IMR-90 (cell line): ENCODE results near the gene IQCM. TPM values are rescaled to one million over a fixed set of nuclear protein-coding genes. Genes with fewer than 3 reads are reported as not detected.

ENCODE experiments used
- ATAC-seq: fragments of 200-7000 bp; cut with Tn5 transposase; 2 replicates; pipeline ENCODE4 v1.9.1; 2020; ENCODE audit warnings: low read depth, mild to moderate bottlenecking, moderate library complexity
- BruUV-seq: library from RNA; stranded (reverse); fragments of 400-500 nt; replicated peaks from 2 replicates; lab custom pipeline; 2021; lab: Mats Ljungman, UMichigan
- CTCF ChIA-PET: fragments of 300-600 bp; formaldehyde crosslinking; extraction: SDS; loops from one replicate; lab custom pipeline; 2021; ENCODE audit warnings: antibody characterized with exemption; lab: Yijun Ruan, JAX
- POLR2A ChIA-PET: fragments of 300-600 bp; sonication (Branson Sonifier 250); formaldehyde crosslinking; loops from one replicate; lab custom pipeline; 2022; ENCODE audit warnings: antibody characterized with exemption; ENCODE audit not compliant: unreplicated experiment; lab: Charles Lee
- DNase-seq: peaks from one replicate; pipeline ENCODE4 v3.0.0; 2013
- H2AFZ ChIP-seq: replicated peaks from 2 replicates; pipeline ENCODE3; 2013; ENCODE audit warnings: low read length, mild to moderate bottlenecking; ENCODE audit not compliant: poor library complexity
- H2AK5ac ChIP-seq: 2 replicates; pipeline ENCODE4 v1.6.1; 2013; ENCODE audit warnings: low read depth, low read length, inconsistent platforms
- H2AK9ac ChIP-seq: replicated peaks from 2 replicates; pipeline ENCODE3; 2013; ENCODE audit warnings: mild to moderate bottlenecking, low read depth, low read length, moderate library complexity; ENCODE audit not compliant: poor library complexity
- H2BK120ac ChIP-seq: 2 replicates; pipeline ENCODE4 v1.6.1; 2013; ENCODE audit warnings: low read depth, low read length, inconsistent platforms
- H2BK15ac ChIP-seq: 3 replicates; pipeline ENCODE4 v1.6.1; 2013; ENCODE audit warnings: low read depth, low read length, inconsistent platforms
- H2BK20ac ChIP-seq: 2 replicates; pipeline ENCODE4 v1.6.1; 2013; ENCODE audit warnings: low read depth, mild to moderate bottlenecking, inconsistent platforms, low read length, moderate library complexity
- H2BK5ac ChIP-seq: 2 replicates; pipeline ENCODE4 v1.6.1; 2013; ENCODE audit warnings: mild to moderate bottlenecking, low read depth, low read length, inconsistent platforms; ENCODE audit not compliant: poor library complexity, severe bottlenecking
- H3K14ac ChIP-seq: replicated peaks from 2 replicates; pipeline ENCODE4 v1.6.1; 2013; ENCODE audit warnings: low read depth, low read length, inconsistent platforms
- H3K18ac ChIP-seq: 2 replicates; pipeline ENCODE4 v1.6.1; 2013; ENCODE audit warnings: low read depth, low read length, control low read depth
- H3K23ac ChIP-seq: 2 replicates; pipeline ENCODE4 v1.6.1; 2013; ENCODE audit warnings: low read depth, low read length, inconsistent platforms
- H3K27ac ChIP-seq: 2 replicates; pipeline ENCODE4 v1.5.1; 2013; ENCODE audit warnings: mild to moderate bottlenecking, control low read depth, low read length; ENCODE audit not compliant: insufficient read depth
- H3K27me3 ChIP-seq: 2 replicates; pipeline ENCODE4 v1.6.1; 2013; ENCODE audit warnings: low read length; ENCODE audit not compliant: control insufficient read depth, insufficient read depth
- H3K36me3 ChIP-seq: 2 replicates; pipeline ENCODE4 v1.6.1; 2013; ENCODE audit warnings: low read length, mixed read lengths; ENCODE audit not compliant: control insufficient read depth, insufficient read depth
- H3K4ac ChIP-seq: 2 replicates; pipeline ENCODE4 v1.6.1; 2013; ENCODE audit warnings: low read depth, low read length, inconsistent platforms
- H3K4me1 ChIP-seq: 2 replicates; pipeline ENCODE4 v1.6.1; 2013; ENCODE audit warnings: low read length, mixed read lengths; ENCODE audit not compliant: control insufficient read depth, insufficient read depth
- H3K4me2 ChIP-seq: 2 replicates; pipeline ENCODE4 v1.6.1; 2013; ENCODE audit warnings: low read depth, mild to moderate bottlenecking, control low read depth, low read length, moderate library complexity
- H3K4me3 ChIP-seq: 2 replicates; pipeline ENCODE4 v1.5.1; 2013; ENCODE audit warnings: low read depth, mild to moderate bottlenecking, control low read depth, low read length, moderate library complexity; ENCODE audit not compliant: insufficient read depth
- H3K56ac ChIP-seq: 2 replicates; pipeline ENCODE4 v1.6.1; 2013; ENCODE audit warnings: low read length, inconsistent platforms; ENCODE audit not compliant: insufficient read depth; ENCODE audit errors: extremely low read depth
- H3K79me1 ChIP-seq, 2 experiments: 2 replicates each; pipeline ENCODE4 v1.6.1; 2013; ENCODE audit warnings: low read length in 2 of 2, inconsistent platforms in 1 of 2, low read depth in 1 of 2
- H3K9ac ChIP-seq: 2 replicates; pipeline ENCODE4 v1.6.1; 2013; ENCODE audit warnings: low read depth, low read length, control low read depth
- H3K9me1 ChIP-seq: 2 replicates; pipeline ENCODE4 v1.6.1; 2013; ENCODE audit warnings: low read length, inconsistent platforms; ENCODE audit not compliant: insufficient read depth
- H3K9me3 ChIP-seq: 2 replicates; pipeline ENCODE4 v1.6.1; 2013; ENCODE audit warnings: low read length; ENCODE audit not compliant: control insufficient read depth, insufficient read depth
- H4K20me1 ChIP-seq: 2 replicates; pipeline ENCODE4 v1.6.1; 2013; ENCODE audit warnings: low read length, inconsistent platforms; ENCODE audit not compliant: insufficient read depth
- H4K5ac ChIP-seq: 2 replicates; pipeline ENCODE4 v1.6.1; 2013; ENCODE audit warnings: mild to moderate bottlenecking, low read depth, low read length, control low read depth
- H4K8ac ChIP-seq, 2 experiments: 2 replicates each; pipeline ENCODE4 v1.6.1; 2013; ENCODE audit warnings: low read depth in 2 of 2, low read length in 2 of 2, control low read depth in 1 of 2, inconsistent platforms in 1 of 2
- H4K91ac ChIP-seq: 2 replicates; pipeline ENCODE4 v1.6.1; 2013; ENCODE audit warnings: low read depth, low read length, inconsistent platforms; ENCODE audit not compliant: insufficient read depth
- CHD1 ChIP-seq: IDR thresholded peaks from 2 replicates; pipeline ENCODE4 v1.6.1; 2012; ENCODE audit warnings: low read depth, low read length, improper control_type of control experiment
- CTCF ChIP-seq: conservative IDR thresholded peaks from 2 replicates; pipeline ENCODE4 v1.5.1; 2012; ENCODE audit warnings: mild to moderate bottlenecking, low read depth, low read length, improper control_type of control experiment
- POLR2A ChIP-seq: IDR thresholded peaks from 2 replicates; pipeline ENCODE4 v1.6.1; 2012; ENCODE audit warnings: mild to moderate bottlenecking, low read depth, low read length
- RAD21 ChIP-seq: IDR thresholded peaks from 2 replicates; pipeline ENCODE4 v1.6.1; 2012; ENCODE audit warnings: low read length, improper control_type of control experiment
- SMC3 ChIP-seq: fragments of 150-350 bp; IDR thresholded peaks from 2 replicates; pipeline ENCODE4 v1.6.1; 2016; ENCODE audit warnings: low read depth, mild to moderate bottlenecking, antibody characterized with exemption, low read length, moderate library complexity
- WGBS, 2 experiments: methylation state at CpG; one replicate each; pipeline versions ENCODE4 v1.1.5 to v1.1.7; 2013; ENCODE audit warnings: missing lambda C conversion rate in 2 of 2; ENCODE audit not compliant: insufficient read length in 1 of 2; ENCODE audit errors: extremely low coverage in 2 of 2; 5-methylcytosine and 5-hydroxymethylcytosine counted together
- dilution Hi-C: fragments of 300-500 bp; cut with HindIII; formaldehyde crosslinking; loops from one replicate; pipeline ENCODE4 v1.14.3; 2018; ENCODE audit warnings: low sequenced_read_pairs; ENCODE audit not compliant: unreplicated experiment
- in situ Hi-C: fragments of 300-500 bp; cut with MboI; formaldehyde crosslinking; loops from 3 replicates; pipeline ENCODE4 v1.14.3; 2019; ENCODE audit warnings: low sequenced_read_pairs, inconsistent platforms, mixed read lengths
- intact Hi-C: fragments of 100-400 bp; cut with micrococcal nuclease; formaldehyde crosslinking; loops from 2 replicates; pipeline ENCODE4 v1.10.0; 2022
- polyA plus RNA-seq, 3 experiments: library from polyadenylated mRNA; depleted of rRNA; stranded (reverse); fragments of >200 nt; gene quantifications; 2 replicates each; pipeline ENCODE4 v1.2.3, GENCODE V29; 2012; ENCODE audit warnings: low replicate concordance in 1 of 3
- total RNA-seq: library from RNA; depleted of rRNA; stranded (reverse); fragments of >200 nt; gene quantifications from 2 replicates; pipeline ENCODE4 v1.2.3, GENCODE V29; 2012
- TF ChIP-seq, protein P1 (sequence below): fragments of 150-350 bp; IDR thresholded peaks from 2 replicates; pipeline ENCODE4 v1.6.1; 2016; ENCODE audit warnings: low read depth, mild to moderate bottlenecking, low read length, moderate library complexity, borderline replicate concordance

Gene IQCM
- total and polyA plus RNA-seq, 2 of the 4 experiments (the other 2 are of a cell fraction) = not detected

DNA sequence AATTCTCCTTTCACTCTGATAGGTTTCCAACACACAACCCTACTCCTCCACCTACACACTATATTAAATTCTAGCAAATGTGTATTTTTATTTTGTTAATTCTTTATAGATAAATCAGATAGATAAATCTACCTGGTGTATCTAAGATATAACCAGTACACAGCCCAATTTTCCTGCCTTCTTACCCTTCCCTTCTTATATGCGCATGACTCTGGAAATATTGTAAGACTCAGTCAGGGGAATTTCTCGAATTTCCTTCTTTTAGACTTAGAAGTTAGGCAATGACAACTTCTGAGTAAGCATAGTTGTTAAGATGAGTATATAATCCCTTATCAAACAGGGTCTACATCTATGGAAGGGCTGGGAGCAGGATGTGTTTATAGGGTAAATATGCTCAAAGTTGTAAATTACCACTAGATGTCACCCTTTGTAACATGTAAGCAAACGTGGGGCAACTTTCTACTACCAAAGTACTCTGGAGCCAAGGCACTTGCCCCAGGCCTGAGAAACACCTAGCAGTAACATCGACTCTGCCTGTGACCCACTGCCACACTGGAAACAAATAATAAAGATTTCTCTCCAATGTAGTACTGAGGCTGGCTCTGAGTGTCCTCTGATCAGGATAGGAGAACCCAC, 444.7 kb downstream of the IQCM start:
- TF ChIP-seq POLR2A (no peak), RAD21 (peak; percentile 68), SMC3 (peak; percentile 54), CHD1 (no peak), CTCF (peak; percentile 53)
- TF ChIP-seq, protein P1, sequence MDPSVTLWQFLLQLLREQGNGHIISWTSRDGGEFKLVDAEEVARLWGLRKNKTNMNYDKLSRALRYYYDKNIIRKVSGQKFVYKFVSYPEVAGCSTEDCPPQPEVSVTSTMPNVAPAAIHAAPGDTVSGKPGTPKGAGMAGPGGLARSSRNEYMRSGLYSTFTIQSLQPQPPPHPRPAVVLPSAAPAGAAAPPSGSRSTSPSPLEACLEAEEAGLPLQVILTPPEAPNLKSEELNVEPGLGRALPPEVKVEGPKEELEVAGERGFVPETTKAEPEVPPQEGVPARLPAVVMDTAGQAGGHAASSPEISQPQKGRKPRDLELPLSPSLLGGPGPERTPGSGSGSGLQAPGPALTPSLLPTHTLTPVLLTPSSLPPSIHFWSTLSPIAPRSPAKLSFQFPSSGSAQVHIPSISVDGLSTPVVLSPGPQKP = no peak
- no peak overlapping the region for H3K56ac ChIP-seq
- H3K9ac ChIP-seq = no peak overlapping the region
- ChIA-PET POLR2A (no interaction called here), CTCF (interaction anchor here (1.4 to 1.5 kb wide), 2 partner anchors 8 to 528 kb away, joined by 3 to 5 read pairs; no protein-coding TSS in a partner anchor)
- H2AK5ac ChIP-seq = no peak overlapping the region
- H4K8ac ChIP-seq = no peak overlapping the region
- intact Hi-C loops (loop anchor here (1.0 kb wide), 1 partner anchor 525 kb away; no protein-coding TSS in a partner anchor), in situ Hi-C loops (loop anchor here (5.0 kb wide), 1 partner anchor 526 kb away; no protein-coding TSS in a partner anchor), dilution Hi-C loops (no loop called here)
- no peaks in the 10 kb centered on the region for H3K9me3 ChIP-seq
- H4K5ac ChIP-seq = no peak overlapping the region
- no peaks in the 10 kb centered on the region for H3K79me1 ChIP-seq
- no peaks in the 10 kb centered on the region for H3K9me1 ChIP-seq
- no peak overlapping the region for H2BK5ac ChIP-seq
- no peak overlapping the region for H4K91ac ChIP-seq
- H3K14ac ChIP-seq = no peak overlapping the region
- no peak overlapping the region for H3K4me2 ChIP-seq
- H3K18ac ChIP-seq = no peak overlapping the region
- no peak overlapping the region for H2BK20ac ChIP-seq
- no peak overlapping the region for H2AFZ ChIP-seq
- H3K27me3 ChIP-seq = no peaks in the 10 kb centered on the region
- ATAC-seq = peak; percentile 75
- no peak overlapping the region for H3K23ac ChIP-seq
- no peak overlapping the region for H3K4ac ChIP-seq
- no peak overlapping the region for H3K4me3 ChIP-seq
- no peak overlapping the region for H2AK9ac ChIP-seq
- H3K27ac ChIP-seq = no peak overlapping the region
- BruUV-seq = no TSS peak
- no peak overlapping the region for H2BK120ac ChIP-seq
- no peaks in the 10 kb centered on the region for H4K20me1 ChIP-seq
- H2BK15ac ChIP-seq = no peak overlapping the region
- no peaks in the 10 kb centered on the region for H3K4me1 ChIP-seq
- WGBS, 2 experiments = no CpG with 5 or more reads among the region's 4 CpGs
- no peaks in the 10 kb centered on the region for H3K36me3 ChIP-seq
- DNase-seq = peak; percentile 63
